Activated naive CD8-positive, alpha-beta T cell treated with anti-CD3 and anti-CD28 coated beads, Interleukin-2, amount 50 U/mL, for 24 hours (primary cell): Measurements from ENCODE around the gene MLLT1.

Source experiments
- ATAC-seq: fragments of 150-1000 bp; cut with Tn5 transposase; one replicate; pipeline ENCODE4 v1.10.0; 2021
- DNase-seq: peaks from one replicate; pipeline ENCODE4 v3.0.0; 2021
- H3K27ac Mint-ChIP-seq: one replicate; pipeline ENCODE4 v1.8.0; 2021; ENCODE audit warnings: mild to moderate bottlenecking, mixed read lengths
- H3K27me3 Mint-ChIP-seq: one replicate; pipeline ENCODE4 v1.8.0; 2021; ENCODE audit warnings: mixed read lengths
- H3K36me3 Mint-ChIP-seq: one replicate; pipeline ENCODE4 v1.8.0; 2021; ENCODE audit warnings: low read depth, mixed read lengths
- H3K4me1 Mint-ChIP-seq: one replicate; pipeline ENCODE4 v1.8.0; 2021; ENCODE audit warnings: mixed read lengths
- H3K4me3 Mint-ChIP-seq: one replicate; pipeline ENCODE4 v1.8.0; 2021; ENCODE audit warnings: mild to moderate bottlenecking, moderate library complexity, mixed read lengths
- H3K9me3 Mint-ChIP-seq: one replicate; pipeline ENCODE4 v1.8.0; 2021; ENCODE audit warnings: mixed read lengths

MLLT1 gene

DNA sequence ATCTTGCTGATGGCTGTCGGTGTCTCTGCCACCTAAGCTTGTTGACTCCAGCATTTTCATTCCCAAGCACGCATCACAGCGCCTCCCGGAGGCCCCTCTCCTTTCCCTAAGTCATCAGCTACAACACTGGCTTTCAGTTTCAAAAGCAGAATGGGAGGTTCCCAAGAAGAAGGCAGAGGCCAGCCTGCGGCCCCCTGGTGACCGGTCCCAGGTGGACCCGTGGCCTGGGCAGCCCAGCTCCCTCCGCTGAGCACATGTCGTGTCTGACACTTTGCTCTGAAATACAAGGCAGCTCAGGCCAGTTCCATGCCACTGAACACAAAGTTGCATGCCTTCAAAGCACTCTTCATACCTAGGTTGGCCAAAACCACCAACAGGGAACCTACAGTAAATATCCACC lies 8.5 kb downstream of the MLLT1 start:
- Mint-ChIP-seq H3K36me3 (peaks cover 18% of the 10 kb centered on the region), H3K4me3 (no peak overlapping the region), H3K4me1 (peaks cover 32% of the 10 kb centered on the region), H3K9me3 (no peaks in the 10 kb centered on the region), H3K27me3 (no peaks in the 10 kb centered on the region), H3K27ac (no peak overlapping the region)
- ATAC-seq (no peak), DNase-seq (no peak)

DNA sequence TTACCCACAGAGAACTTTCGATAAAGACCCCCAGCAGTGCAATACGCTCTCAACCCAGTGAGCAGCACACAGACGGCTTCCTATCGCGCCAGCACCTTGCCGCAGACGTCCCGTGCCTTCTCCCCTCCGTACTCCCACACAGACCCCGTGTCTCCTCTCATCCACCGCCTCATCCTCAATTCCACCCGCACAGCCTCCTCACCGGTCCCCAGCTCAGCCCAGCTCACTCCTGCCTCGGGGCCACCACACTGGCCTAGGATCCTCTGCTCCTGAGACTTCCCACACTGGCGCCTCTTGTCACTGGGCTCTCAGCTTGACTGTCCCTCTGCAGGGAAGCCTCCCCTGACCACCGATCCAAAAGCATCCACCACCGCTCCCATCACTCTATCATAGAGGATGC lies 9.0 kb downstream of the MLLT1 start:
- H3K9me3 Mint-ChIP-seq: no peaks in the 10 kb centered on the region
- H3K27ac Mint-ChIP-seq: no peak overlapping the region
- H3K27me3 Mint-ChIP-seq: no peaks in the 10 kb centered on the region
- H3K4me1 Mint-ChIP-seq: peaks cover 28% of the 10 kb centered on the region
- H3K36me3 Mint-ChIP-seq: peaks cover 15% of the 10 kb centered on the region
- no peak for DNase-seq
- ATAC-seq: no peak
- H3K4me3 Mint-ChIP-seq: no peak overlapping the region

DNA sequence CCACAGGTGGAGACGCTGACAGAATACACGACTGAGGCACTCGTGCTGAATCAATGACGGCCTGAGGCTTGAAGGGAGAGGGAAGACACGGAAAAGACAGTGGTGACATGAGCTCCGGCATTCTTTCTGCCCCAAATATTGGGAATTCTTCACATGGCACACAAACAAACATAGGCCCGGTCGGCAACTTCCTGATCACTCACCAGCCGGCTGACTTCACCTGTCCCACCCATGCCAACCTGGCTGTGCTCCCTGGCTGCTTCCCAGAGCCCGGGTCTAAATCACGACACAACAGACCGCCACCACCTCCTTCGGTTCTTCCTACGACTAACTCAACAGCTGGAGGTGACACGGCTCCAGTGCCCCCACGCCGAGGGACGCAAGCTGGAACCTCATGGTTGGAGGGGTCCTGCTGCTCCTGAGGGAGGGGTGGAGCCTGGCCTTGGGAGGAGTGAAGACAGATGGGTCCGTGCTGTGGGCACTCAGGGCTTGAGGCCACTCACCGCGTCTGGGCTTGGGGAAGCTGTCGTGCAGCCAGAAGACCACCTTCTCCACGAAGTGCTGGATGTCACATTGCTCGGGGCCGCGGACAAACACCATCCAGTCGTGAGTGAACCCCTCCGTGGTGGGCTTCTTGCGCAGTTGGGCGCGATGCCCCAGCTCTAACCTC lies 9.6 kb downstream of the MLLT1 start:
- Mint-ChIP-seq H3K9me3 (no peaks in the 10 kb centered on the region), H3K36me3 (peaks cover 15% of the 10 kb centered on the region), H3K4me1 (peaks cover 23% of the 10 kb centered on the region), H3K4me3 (no peak overlapping the region), H3K27ac (no peak overlapping the region), H3K27me3 (no peaks in the 10 kb centered on the region)
- ATAC-seq (no peak), DNase-seq (no peak)

DNA sequence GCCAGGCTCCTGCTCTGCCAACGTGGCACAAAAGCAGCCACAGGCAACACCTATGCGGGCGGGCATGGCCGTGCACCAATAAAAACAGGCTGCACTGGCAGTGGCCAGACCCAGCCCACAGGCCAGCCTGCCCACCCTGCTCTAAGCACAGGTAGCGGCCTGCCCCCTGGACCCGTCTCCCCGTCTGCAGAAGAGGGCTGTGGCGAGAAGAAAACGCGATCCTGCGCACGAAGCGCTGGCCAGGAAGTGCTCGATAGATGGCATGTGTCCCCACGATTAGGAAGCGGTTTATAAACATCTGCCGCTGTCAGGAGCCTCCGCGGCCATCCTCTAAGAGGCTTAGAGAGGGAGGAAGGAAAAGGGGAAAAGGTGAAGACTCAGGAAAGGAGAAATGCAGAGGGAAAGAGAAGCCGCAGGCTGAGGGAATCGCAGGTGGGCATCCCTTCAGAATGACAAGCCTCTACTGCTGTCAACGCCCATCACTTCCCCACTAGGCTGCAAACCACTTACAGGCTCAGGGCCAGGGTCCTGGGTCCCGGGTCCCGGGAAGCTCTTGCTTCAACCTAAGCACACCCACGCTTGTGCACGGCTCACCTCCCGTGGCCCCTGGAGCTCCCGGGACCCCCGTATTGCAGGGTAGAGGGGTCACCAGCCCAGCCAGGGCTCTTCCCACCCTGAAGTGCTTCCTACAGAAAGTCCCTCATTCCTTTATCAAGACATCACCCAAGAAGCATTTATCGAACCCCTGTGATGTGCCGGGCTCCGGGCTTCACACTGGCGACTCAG lies 10.5 kb downstream of the MLLT1 start:
- peaks cover 16% of the 10 kb centered on the region for H3K4me1 Mint-ChIP-seq
- no peak overlapping the region for H3K4me3 Mint-ChIP-seq
- no peaks in the 10 kb centered on the region for H3K9me3 Mint-ChIP-seq
- DNase-seq (no peak), ATAC-seq (no peak)
- peaks cover 17% of the 10 kb centered on the region for H3K36me3 Mint-ChIP-seq
- no peak overlapping the region for H3K27ac Mint-ChIP-seq
- no peaks in the 10 kb centered on the region for H3K27me3 Mint-ChIP-seq

DNA sequence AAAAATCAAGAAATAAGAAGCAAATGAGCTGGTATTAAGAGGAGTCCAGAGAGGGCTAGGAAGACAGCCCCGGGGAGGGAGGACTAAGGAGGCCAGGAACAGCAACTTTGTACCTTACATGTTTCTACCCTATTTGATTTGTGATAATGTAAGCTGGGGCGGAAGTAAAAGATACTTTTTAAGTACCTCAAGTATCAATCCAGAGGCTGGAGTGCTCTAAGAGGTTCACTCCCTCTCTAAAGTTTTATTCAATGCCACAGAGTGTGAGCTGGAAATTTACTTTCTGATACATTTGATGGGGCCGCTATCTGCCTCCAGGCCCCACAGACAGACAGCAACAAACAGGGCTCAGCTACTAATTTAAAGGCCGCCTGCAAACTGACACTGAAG lies 11.4 kb downstream of the MLLT1 start:
- Mint-ChIP-seq H3K9me3 (no peaks in the 10 kb centered on the region), H3K27ac (peak overlapping the region; percentile 4), H3K4me1 (peaks cover 13% of the 10 kb centered on the region), H3K4me3 (no peak overlapping the region), H3K27me3 (no peaks in the 10 kb centered on the region), H3K36me3 (peaks cover 20% of the 10 kb centered on the region)
- no peak for ATAC-seq
- DNase-seq: no peak

DNA sequence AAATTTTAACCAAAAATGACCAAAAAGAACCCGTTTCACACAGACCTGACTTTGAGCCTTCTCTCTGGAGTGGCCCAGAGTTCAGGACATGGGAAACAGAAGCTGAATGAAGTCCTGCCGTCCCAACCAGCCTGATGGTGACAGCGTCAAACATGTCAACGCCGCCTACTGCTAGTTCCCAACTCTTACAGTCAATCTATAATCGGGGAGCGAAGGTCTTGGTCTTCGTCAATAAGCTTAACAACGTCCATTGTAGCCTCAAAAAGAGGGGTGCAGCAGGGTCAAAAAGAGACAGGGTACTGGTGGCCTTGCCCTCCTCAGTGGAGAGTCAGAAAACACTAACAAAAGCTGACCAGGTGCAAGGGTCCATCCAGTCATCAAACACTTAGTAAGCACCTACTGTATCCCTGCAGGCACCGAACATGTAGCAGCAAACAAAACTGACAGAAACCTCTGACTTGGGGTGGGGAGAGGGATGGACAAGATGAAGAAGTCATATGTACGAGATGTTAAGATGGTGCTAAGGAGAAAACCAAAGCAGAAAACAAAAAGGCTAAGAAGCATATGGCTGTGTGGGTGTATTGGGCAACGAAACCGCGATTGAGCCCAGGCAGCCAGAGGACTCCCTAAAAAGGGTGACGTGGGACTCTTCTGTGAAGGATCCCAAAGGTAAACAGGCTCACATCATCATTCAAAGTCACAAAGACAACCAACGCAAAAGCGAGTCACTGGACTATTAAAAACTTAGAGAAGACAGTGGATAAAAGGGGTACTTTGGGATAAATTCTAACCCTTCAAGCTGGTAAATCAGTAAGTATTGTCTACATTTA lies 12.0 kb downstream of the MLLT1 start:
- no peaks in the 10 kb centered on the region for H3K27me3 Mint-ChIP-seq
- peaks cover 21% of the 10 kb centered on the region for H3K36me3 Mint-ChIP-seq
- peak overlapping the region; percentile 4 for H3K27ac Mint-ChIP-seq
- H3K9me3 Mint-ChIP-seq: no peaks in the 10 kb centered on the region
- H3K4me1 Mint-ChIP-seq: peaks cover 11% of the 10 kb centered on the region
- DNase-seq (no peak), ATAC-seq (no peak)
- no peak overlapping the region for H3K4me3 Mint-ChIP-seq

DNA sequence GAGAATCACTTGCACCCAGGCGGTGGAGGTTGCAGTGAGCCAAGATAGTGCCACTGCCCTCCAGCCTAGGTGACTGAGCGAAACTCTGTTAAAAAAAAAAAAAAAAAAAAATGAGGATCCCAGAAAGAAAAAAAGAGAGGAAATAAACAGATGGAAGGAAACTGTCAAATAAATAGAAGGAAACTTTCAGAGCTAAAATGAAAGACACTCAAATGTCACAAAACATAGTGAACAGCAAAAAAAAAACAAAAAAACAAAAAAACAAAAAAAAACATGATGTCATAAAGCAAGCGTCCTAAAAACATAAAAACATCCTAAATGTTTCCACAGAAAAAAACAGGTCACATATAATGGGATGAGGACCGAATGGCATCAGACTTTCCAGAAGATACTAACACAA lies 15.0 kb downstream of the MLLT1 start:
- Mint-ChIP-seq H3K36me3 (peaks cover 18% of the 10 kb centered on the region), H3K9me3 (no peaks in the 10 kb centered on the region), H3K4me3 (no peak overlapping the region), H3K27me3 (no peaks in the 10 kb centered on the region), H3K4me1 (peaks cover 15% of the 10 kb centered on the region), H3K27ac (no peak overlapping the region)
- ATAC-seq (no peak), DNase-seq (no peak)

DNA sequence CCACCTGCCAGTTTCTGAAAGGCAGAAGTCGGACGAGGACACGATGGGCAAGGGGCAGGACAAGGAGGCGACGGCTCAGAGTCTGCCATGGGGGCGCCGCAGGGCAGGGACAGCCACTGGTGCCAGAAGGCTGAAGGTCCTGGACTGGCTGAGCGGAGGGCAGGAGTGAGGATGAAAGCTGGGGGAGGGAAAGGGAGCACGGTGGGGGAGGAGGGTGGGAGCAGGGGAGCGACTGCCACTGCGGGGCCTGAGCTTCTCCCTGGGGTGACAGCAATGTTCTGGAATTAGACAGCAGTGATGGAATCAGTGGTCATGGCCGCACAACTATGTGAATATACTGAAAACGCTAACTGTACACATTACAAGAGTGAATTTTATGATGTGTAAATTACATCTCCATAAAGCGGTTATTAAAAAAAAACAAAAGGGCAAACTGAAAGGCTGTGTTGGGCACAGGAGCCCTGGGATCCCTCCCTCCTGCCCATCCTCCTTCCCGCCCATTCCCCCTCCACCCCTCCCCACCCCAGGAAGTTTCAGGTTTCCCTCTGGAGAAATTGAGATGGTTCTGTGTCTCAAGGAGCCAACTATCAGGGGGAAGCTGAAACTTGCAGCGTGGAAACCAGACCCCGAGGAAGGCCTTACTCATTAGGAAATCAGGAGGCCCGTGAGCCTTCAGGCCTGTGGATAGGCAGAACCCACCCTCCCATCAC lies 15.9 kb downstream of the MLLT1 start:
- Mint-ChIP-seq H3K27ac (no peak overlapping the region), H3K4me3 (no peak overlapping the region), H3K9me3 (no peaks in the 10 kb centered on the region), H3K4me1 (peaks cover 15% of the 10 kb centered on the region), H3K36me3 (peaks cover 23% of the 10 kb centered on the region), H3K27me3 (no peaks in the 10 kb centered on the region)
- no peak for ATAC-seq
- no peak for DNase-seq

DNA sequence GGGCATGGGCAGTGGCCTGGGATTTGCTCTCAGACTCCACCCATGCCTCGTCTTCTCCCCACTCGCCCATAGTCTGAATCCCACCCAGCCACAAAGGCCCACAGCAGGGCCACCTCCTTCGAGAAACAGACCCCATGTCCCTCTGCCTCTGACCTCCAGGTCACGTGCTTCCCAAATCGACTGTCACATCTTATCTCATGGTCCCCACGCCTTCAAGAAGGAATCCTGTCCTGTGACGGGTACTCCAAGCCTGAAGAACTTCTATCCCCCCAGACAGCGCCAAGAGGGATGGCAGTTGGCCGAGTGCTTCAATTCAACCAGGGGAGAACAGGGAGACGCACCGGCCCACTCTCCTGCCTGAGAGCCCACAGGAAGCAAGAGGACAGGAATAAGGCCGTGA lies 16.5 kb downstream of the MLLT1 start:
- Mint-ChIP-seq H3K27me3 (no peaks in the 10 kb centered on the region), H3K9me3 (no peaks in the 10 kb centered on the region), H3K27ac (no peak overlapping the region), H3K36me3 (peaks cover 25% of the 10 kb centered on the region), H3K4me1 (peaks cover 15% of the 10 kb centered on the region), H3K4me3 (no peak overlapping the region)
- ATAC-seq: no peak
- DNase-seq: no peak

DNA sequence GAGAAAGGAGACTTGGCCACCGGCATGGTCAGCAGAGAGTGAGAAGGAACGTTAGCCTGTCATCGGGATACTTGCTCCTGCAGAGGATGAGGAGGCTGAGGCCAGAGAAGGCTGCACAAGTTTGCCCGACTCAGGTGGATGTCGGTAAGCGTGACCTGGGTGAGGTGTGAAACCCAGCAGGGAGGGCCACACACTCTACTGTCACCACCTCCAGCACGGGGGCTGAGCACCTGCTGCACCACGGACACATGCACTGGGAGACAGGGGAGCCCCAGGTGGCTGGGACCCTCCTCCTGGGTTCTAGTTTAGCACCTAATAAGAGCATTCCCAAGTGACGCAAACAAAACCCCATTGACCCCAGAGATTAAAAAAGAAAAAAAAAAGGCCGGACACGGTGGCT lies 17.3 kb downstream of the MLLT1 start:
- peaks cover 15% of the 10 kb centered on the region for H3K4me1 Mint-ChIP-seq
- H3K36me3 Mint-ChIP-seq: peaks cover 24% of the 10 kb centered on the region
- no peaks in the 10 kb centered on the region for H3K27me3 Mint-ChIP-seq
- H3K4me3 Mint-ChIP-seq: no peak overlapping the region
- H3K27ac Mint-ChIP-seq: peak overlapping the region; percentile 49
- no peaks in the 10 kb centered on the region for H3K9me3 Mint-ChIP-seq
- DNase-seq (no peak), ATAC-seq (no peak)

DNA sequence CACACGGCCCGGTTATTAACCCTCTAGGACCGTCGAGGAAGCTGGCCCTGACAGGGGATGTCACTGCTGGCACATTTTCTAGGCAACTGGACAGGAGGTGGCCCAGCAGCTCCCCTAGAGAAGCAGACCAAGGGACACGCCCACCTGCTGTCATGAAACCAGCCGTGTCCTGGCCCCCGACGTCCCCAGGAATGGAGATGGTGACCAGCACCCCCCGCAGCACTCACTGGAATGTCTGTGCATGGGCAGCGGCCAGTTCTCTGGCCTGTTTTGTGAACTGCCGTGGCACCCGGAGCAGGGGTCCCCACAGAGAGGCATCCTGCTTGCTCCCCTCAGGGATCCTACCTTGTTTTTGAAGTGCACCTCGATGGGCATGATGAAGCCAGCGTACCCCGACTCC lies 17.9 kb downstream of the MLLT1 start:
- Mint-ChIP-seq H3K4me3 (no peak overlapping the region), H3K27ac (no peak overlapping the region), H3K9me3 (no peaks in the 10 kb centered on the region), H3K27me3 (no peaks in the 10 kb centered on the region), H3K36me3 (peaks cover 26% of the 10 kb centered on the region), H3K4me1 (peaks cover 15% of the 10 kb centered on the region)
- ATAC-seq (no peak), DNase-seq (no peak)

DNA sequence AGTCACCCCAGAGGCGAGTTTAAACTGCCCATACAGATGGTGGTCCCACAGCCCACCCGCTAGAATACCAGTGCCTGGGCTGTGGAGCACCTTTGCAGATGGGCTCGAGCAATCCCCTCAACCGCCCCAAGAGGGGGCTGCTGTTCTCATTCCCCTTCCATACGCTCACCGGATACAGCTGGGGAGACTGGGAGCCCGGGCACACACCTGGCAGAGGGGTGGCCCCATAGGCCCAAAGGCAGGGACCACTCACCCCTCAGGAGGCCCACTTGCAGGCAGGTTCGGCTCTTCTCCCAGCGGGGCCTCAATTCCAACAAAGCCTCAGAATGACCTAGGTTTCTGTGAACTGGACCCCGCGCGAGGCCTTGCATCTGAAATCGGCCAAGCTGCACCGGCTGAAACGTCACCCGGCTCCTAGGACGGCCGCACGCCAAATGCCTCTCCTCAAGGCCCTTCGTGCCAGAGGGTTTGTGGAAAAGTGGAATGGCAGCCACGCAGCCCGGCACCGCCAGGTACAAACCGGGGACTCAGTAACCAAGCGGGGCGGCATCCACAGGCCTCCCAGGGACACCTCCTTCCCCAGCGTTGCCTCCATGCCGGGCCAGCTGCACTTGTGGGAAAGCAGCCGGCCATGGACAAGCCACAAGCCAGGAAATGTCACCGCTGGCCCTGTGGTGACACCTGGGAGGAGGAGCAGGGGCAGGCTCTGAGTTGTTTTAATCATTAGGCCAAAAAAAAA lies 18.7 kb downstream of the MLLT1 start:
- H3K9me3 Mint-ChIP-seq: no peaks in the 10 kb centered on the region
- H3K36me3 Mint-ChIP-seq: peaks cover 30% of the 10 kb centered on the region
- peaks cover 18% of the 10 kb centered on the region for H3K4me1 Mint-ChIP-seq
- ATAC-seq (peak; percentile 71), DNase-seq (peak; percentile 47)
- no peak overlapping the region for H3K27ac Mint-ChIP-seq
- H3K4me3 Mint-ChIP-seq: no peak overlapping the region
- H3K27me3 Mint-ChIP-seq: no peaks in the 10 kb centered on the region

DNA sequence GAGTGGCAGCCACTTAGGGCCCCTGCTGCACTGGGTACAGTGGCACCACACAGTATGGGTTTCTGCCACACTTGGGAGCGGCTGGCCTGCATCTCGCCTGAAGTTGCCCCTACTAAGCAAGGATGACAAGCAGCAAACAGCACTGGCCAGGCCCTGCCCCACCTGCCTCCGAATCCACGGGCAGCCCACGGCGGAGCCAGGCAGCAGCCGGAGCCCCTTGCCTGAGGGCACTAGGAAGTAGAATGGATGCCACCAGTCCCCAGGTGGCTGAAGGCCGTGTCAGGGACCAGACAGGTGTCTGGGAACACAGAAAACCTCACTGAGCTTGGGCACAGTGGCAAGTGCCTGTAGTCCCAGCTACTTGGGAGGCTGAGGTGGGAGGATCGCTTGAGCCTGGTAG lies 19.4 kb downstream of the MLLT1 start:
- DNase-seq (no peak), ATAC-seq (no peak)
- H3K4me1 Mint-ChIP-seq: peaks cover 18% of the 10 kb centered on the region
- H3K9me3 Mint-ChIP-seq: no peaks in the 10 kb centered on the region
- H3K27ac Mint-ChIP-seq: no peak overlapping the region
- H3K27me3 Mint-ChIP-seq: no peaks in the 10 kb centered on the region
- no peak overlapping the region for H3K4me3 Mint-ChIP-seq
- peaks cover 32% of the 10 kb centered on the region for H3K36me3 Mint-ChIP-seq

DNA sequence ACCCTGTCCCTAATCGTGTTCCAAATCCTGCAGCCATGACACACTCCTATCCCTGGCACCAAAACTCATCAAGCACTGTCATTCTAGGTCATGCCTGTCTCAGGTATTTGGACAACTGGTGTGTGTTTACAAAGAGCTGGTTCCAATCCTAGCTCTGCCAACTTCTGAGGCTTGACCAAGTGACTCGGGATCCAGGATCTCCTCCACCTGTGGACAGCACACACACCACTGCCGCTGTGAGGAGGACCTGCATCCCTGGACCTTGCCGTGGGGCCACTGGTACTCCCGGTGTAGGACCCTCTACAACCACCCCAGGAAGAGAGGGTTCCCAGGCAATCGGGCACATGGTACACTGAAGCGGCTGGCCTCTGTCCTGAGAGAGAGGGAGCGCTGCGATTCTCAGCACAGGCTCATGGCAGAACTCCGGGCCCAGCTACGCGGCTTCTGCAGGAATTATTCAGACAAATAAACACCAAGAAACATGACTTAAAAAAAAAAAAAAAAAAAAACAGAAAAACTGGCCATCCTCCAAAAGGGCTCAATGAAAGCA lies 20.4 kb downstream of the MLLT1 start:
- no peaks in the 10 kb centered on the region for H3K27me3 Mint-ChIP-seq
- H3K4me1 Mint-ChIP-seq: peaks cover 24% of the 10 kb centered on the region
- ATAC-seq (no peak), DNase-seq (no peak)
- H3K36me3 Mint-ChIP-seq: peaks cover 35% of the 10 kb centered on the region
- H3K9me3 Mint-ChIP-seq: no peaks in the 10 kb centered on the region
- no peak overlapping the region for H3K27ac Mint-ChIP-seq
- no peak overlapping the region for H3K4me3 Mint-ChIP-seq
